GM12891 (cell line): ENCODE results near the gene RTBDN.

ENCODE experiments used
- PAX5 ChIP-seq: IDR thresholded peaks from 2 replicates; pipeline ENCODE4 v1.6.1; 2011; ENCODE audit warnings: low read length, moderate library complexity, mild to moderate bottlenecking; ENCODE audit not compliant: insufficient read depth, severe bottlenecking
- POLR2A ChIP-seq: IDR thresholded peaks from 2 replicates; pipeline ENCODE4 v1.6.1; 2011; ENCODE audit warnings: low read depth, low read length, control low read depth
- POLR2AphosphoS5 ChIP-seq: IDR thresholded peaks from 2 replicates; pipeline ENCODE4 v1.6.1; 2011; ENCODE audit warnings: low read depth, low read length, control low read depth
- POU2F2 ChIP-seq: IDR thresholded peaks from 2 replicates; pipeline ENCODE4 v1.6.1; 2011; ENCODE audit warnings: low read depth, mild to moderate bottlenecking, control low read depth, low read length, moderate library complexity
- SPI1 ChIP-seq: IDR thresholded peaks from 2 replicates; pipeline ENCODE4 v1.6.1; 2011; ENCODE audit warnings: low read depth, low read length, control low read depth
- TAF1 ChIP-seq: IDR thresholded peaks from 2 replicates; pipeline ENCODE4 v1.6.1; 2011; ENCODE audit warnings: low read depth, low read length, control low read depth

- no peak for TF ChIP-seq POLR2AphosphoS5
- no peak for TF ChIP-seq POLR2A
- TF ChIP-seq PAX5, result no peak
- TF ChIP-seq TAF1, result no peak
- no peak for TF ChIP-seq POU2F2
- TF ChIP-seq SPI1, result no peak
Measured at GRCh38 chr19:12868540-12869112, 34.2 kb upstream of the RTBDN start.
